DMS53 (cell line): ENCODE measurements around the gene PCDHGA6.
A peak's percentile ranks its signal among the peaks of the same experiment; 100 is the strongest.
"Not testable (repeated sequence)": the region's sequence is repeated elsewhere in the genome, so short reads cannot be mapped to it uniquely, and the experiment has no call there.

Source experiments
- DNase-seq: peaks from one replicate; lab custom pipeline; 2025; lab: John Stamatoyannopoulos, UW

PCDHGA6 gene

DNA sequence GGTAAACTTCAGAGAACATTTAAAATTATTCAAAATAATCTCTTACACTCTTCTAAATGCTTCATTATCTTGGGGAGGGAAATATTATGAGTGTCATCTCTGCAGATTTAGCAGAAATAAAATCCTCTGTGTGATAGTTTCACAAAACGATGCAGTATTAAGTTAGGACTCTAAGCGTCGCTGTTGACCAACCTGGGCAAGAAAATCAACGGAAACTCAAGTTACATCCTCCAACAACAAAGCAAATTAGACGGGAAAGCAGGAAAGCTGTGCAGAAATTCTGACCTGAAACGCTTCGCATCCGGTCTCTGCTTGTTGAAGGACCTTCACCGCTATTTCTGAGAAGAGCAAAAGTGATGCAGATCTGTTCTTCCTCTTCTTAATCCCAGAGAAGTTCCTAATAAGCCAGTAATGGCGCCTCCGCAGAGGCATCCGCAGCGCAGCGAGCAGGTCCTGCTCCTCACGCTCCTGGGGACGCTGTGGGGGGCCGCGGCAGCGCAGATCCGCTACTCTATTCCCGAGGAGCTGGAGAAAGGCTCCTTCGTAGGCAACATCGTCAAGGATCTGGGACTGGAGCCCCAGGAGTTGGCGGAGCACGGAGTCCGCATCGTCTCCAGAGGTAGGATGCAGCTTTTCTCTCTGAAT is at the start of gene PCDHGA6:
Gene PCDHGA6, plus strand, starts transcription at position 219 of the 645 bp plus-strand sequence. Its CDS starts 193 bp downstream, at position 412.
- peak; percentile 60 for DNase-seq

DNA sequence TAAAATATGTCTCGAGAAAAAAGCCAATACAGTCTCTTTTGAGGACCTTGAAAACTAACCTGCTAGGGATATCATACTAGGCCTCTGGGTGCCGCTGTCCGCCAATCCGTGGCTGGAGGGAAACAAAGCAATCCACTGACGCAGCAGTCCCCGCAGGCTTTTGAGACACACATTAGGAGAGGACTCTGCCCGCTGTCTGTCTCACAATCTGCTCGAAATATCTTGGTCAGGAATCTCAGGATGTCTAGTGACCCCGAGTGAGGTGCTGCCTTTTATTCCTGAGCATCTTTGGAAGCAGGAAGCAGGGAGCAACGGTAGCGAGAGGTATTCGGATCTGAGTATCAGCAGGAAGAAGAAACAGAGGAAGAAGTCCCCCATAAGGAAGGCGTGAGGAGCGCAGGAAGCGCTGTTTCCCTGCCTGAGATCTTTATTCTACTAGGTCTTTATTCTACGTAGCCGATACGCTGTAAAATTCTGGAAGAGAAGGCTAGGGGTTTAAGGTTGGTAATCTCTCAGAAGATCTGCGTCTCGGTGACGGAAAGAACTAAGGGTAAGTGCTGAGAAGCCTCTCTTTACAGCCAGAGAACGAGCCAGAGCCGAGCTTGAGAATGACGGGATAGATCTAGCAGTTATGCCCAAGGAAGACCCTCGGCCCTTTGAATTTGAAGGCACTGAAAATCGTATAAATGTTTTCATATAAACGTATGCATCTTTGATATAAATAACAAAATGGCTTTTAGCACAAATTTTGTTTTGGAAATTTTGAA is 47.4 kb upstream of the PCDHGA6 start:
- DNase-seq = peak; percentile 93

- DNase-seq = no peak
These were observed 45.5 kb upstream of the PCDHGA6 start for GRCh38 chr5:141328231-141328630.

GRCh38 chr5:141330299-141331080 is 43.2 kb upstream of the PCDHGA6 start, which contains the start of gene PCDHGA1:
PCDHGA1 (plus strand) TSS chr5:141330514.
- peak; percentile 85 for DNase-seq

GRCh38 chr5:141332571-141332970 is 41.1 kb upstream of the PCDHGA6 start:
- not testable (repeated sequence) for DNase-seq

- DNase-seq = peak; percentile 62
These were observed 35.0 kb upstream of the PCDHGA6 start, which contains the start of gene PCDHGA2 for GRCh38 chr5:141338538-141339306. PCDHGA2 (plus strand) TSS chr5:141338760.

- not testable (repeated sequence) for DNase-seq
These were observed 32.8 kb upstream of the PCDHGA6 start for GRCh38 chr5:141340781-141341354.

DNA sequence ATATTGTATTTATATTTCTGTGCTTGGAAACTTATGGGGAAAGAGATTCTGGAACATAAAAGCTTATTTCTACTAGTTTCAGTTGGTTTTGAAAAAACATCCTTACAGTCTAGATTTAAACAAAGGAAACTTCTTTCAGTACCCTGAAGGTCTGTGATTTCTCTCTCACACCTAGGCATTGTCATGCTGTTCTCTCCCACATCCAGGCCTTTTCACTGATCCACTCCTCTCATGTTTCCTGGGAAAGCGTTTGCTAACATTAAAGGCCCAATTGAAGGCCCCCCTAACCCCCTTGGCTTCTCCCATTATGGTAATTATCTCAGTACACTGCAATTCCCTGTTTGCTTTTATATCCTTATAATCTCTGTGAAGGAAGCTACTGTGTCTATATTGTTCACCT is 30.9 kb upstream of the PCDHGA6 start:
- no peak for DNase-seq

- peak; percentile 70 for DNase-seq
These were observed 30.3 kb upstream of the PCDHGA6 start, which contains the start of gene PCDHGA3 for GRCh38 chr5:141343242-141343952. PCDHGA3 (plus strand) TSS chr5:141343829; CDS start chr5:141344034, 205 bp downstream.

- no peak for DNase-seq
These were observed 29.7 kb upstream of the PCDHGA6 start for GRCh38 chr5:141343953-141344463.

DNA sequence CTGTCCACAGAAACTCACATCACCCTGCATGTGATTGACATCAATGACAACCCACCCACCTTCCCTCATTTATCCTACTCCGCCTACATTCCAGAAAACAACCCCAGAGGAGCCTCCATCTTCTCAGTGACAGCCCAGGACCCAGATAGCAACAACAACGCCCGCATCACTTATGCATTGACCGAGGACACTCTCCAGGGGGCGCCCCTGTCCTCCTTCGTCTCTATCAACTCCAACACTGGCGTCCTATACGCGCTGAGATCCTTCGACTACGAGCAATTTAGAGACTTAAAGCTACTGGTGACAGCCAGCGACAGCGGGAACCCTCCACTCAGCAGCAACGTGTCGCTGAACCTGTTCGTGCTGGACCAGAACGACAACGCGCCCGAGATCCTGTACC is 28.4 kb upstream of the PCDHGA6 start:
- no peak for DNase-seq

- not testable (repeated sequence) for DNase-seq
These were observed 27.7 kb upstream of the PCDHGA6 start for GRCh38 chr5:141346017-141346416.

DNA sequence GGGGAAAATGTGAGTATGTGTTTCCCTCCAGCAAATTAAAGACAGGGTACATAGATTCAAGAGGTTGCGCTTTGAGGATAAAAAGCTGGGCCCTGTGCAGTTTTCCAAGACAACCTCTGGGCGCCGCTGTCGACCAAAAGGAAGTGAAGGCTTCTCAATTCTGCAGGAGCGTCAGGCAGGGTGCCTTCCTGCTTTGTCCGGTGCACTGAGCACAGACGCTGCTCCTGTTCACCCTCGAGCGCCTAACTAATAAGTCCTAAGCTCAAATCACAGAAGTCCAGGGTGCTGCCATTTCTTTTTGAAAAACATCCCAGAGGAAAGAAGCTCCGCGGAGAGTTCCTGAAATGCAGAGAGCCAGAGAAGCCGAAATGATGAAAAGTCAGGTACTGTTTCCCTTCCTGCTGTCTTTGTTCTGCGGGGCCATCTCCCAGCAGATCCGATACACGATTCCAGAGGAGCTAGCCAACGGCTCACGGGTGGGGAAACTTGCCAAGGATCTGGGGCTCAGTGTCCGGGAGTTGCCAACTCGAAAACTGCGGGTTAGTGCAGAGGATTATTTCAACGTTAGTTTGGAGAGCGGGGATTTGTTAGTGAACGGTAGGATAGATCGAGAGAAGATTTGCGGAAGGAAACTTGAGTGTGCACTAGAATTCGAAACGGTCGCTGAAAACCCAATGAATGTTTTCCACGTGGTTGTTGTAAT is 23.6 kb upstream of the PCDHGA6 start, which contains the start of gene PCDHGB1:
Gene PCDHGB1, plus strand, starts transcription at position 183 of the 703 bp plus-strand sequence. Its CDS starts 162 bp downstream, at position 345.
- DNase-seq = peak; percentile 94

- DNase-seq = no peak
These were observed 22.1 kb upstream of the PCDHGA6 start for GRCh38 chr5:141351591-141351990.

GRCh38 chr5:141354900-141355469 is 18.7 kb upstream of the PCDHGA6 start, which contains the start of gene PCDHGA4:
PCDHGA4 (plus strand) TSS chr5:141355021; CDS start chr5:141355108, 87 bp downstream.
- DNase-seq = peak; percentile 45

GRCh38 chr5:141355641-141356040 is 18.1 kb upstream of the PCDHGA6 start:
- no peak for DNase-seq

DNA sequence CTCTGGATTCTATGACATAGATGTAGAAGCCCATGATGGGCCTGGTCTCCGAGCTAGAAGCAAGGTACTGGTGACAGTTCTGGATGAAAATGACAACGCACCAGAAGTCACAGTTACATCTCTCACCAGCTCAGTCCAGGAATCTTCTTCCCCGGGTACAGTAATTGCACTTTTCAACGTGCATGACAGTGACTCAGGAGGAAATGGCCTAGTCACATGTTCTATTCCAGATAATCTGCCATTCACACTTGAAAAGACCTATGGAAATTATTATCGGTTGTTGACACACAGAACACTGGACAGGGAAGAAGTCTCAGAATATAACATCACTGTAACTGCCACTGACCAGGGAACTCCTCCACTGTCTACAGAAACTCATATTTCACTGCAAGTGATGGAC is 17.6 kb upstream of the PCDHGA6 start:
- DNase-seq = no peak

- no peak for DNase-seq
These were observed 16.7 kb upstream of the PCDHGA6 start for GRCh38 chr5:141356950-141357349.
